ENCODE data around the gene HSFX3.
"Not testable (repeated sequence)": the region's sequence is repeated elsewhere in the genome, so short reads cannot be mapped to it uniquely, and the experiment has no call there.

Gene HSFX3

GRCh38 chrX:149515954-149516602 is 33.6 kb downstream of the HSFX3 start:
- DNase-seq = no peak

DNA sequence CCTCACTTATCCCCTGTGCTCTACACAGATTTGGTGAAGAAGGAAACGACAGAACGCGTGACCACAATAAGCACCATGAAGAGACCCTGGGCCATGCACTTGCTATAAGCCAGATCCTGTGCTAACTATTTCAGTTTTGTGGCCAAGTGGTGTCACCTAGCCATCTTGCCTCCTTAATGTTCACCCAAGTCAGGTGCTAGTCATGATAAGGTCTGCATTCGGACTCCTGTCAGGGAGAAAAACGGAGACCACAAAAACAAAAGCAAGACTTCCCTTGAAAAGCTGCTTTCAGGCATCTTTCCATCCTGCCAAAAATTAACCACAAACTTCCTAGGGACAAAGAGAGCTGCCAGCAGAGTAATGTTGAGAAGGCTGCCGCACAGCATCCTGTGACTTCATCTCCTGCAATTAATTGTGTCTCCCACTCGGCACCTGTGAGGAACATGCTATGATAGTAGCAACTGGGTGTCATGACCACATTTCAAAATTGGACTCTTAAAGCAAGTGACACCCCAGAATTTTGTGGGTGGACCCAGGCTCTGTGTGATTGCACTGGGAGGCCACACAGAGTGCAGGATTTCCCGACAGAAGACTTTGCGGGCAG is 35.8 kb downstream of the HSFX3 start:
- DNase-seq = no peak

DNA sequence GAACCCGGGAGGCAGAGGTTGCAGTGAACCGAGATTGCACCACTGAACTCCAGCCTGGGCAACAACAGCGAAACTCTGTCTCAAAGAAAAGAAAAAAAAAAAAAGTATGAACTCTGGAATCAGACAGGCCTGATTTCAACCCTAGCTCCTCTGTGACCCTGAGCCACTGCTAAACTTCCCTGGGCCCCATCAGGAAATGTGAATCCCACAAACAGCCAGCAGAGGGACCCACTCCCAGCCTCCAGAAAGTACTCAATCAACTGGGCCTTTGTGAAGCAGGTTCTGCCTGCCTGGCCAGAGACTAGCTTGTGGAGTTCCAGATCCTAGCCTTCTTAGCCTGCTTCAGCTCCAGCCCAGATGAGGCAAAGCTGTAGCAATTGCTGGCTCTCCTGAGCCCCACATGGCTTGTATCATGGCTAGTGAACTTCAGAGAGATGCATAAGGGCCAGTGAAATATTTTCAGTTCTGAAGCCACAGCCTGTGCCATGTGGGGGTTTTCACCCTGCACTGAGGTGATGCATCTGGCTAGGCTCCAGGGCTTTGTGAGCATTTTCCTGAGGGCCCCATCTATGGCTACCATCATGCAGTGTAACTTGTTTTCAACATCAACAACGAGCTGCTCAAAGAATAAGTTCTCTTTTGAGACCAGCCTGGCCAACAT is 37.4 kb downstream of the HSFX3 start:
- peak; percentile 40 for DNase-seq

GRCh38 chrX:149511081-149511480 is 38.6 kb downstream of the HSFX3 start:
- DNase-seq = no peak

DNA sequence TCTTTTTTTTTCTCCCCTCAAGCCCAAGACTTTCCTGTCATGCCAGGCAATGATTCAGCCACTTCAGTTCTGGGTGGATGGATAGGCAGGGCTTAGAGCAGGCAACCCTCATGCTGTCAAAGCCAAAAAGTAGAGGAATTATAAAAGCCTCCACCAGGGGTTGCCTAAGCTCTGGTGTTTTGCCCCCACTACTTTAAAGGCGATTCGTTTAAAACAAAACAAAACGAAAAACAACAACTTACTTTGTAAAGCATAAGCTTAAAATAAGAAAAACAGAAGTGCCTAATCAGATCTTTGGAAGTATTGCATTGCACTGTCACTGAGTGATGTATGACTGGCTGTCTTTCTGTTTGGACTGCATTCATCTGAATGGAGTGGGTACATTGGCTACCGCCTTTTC is 39.3 kb downstream of the HSFX3 start:
- DNase-seq = peak; percentile 18

- DNase-seq = no peak
Measured at GRCh38 chrX:149508467-149508866, 41.3 kb downstream of the HSFX3 start.

DNA sequence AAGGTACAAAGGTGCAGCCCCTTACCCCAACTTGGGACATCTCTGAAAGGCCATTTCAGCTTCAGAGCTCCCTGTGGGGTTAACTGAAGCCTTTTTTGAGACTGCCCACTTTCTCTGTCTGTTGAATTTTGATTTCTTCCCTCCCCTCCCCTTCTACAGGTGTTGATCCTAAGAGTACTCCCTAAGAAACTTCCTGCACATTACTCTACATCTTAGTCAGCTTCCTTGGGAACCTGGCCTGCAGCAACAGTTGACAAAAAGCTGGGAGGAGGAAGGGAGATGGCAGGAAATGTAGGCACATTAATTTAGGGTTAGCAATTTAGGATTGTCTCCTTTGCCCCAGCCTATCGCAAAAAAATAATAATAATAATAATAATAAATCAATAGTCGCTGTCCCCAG is 43.4 kb downstream of the HSFX3 start:
- no peak for DNase-seq

GRCh38 chrX:149505671-149506070 is 44.1 kb downstream of the HSFX3 start:
- DNase-seq = no peak

- DNase-seq = peak; percentile 86
Measured at GRCh38 chrX:149504915-149505651, 44.6 kb downstream of the HSFX3 start, which contains the start of gene IDS. Gene IDS, minus strand, starts transcription at chrX:149505306. Its CDS starts 169 bp downstream, at chrX:149505137.

DNA sequence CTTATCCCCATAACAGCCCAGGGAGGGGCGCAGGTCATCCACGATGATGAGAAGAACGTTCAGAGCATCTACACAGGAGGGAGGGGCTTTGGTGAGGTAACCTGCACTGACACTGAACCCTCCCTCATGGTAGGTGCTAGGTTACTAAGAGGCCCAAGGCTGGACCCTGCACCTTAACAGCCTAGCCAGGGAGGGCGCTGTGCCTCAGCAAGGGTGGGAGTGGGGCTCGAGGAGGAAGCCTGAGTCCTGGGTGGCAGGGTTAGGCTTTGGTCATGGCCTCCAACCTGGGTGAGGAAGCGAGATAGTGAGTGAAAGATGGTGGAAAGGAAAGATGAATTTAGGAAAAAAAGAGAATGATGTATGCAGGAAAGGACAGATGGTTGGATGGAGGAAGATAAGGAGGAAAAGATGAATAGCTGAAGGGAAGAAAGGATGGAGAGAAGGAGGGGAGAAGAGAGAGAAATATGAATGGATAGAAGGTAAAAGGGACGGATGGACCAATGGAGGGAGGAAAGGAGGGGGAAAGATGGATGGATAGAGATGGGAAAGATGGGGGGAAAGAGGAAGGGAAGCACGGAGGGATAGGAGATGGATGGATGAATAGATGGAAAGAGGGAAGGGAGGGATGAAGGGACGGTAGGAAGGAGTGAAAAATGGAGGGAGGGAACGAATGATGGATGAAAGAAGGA is 45.4 kb downstream of the HSFX3 start:
- DNase-seq = no peak

- peak; percentile 71 for DNase-seq
Measured at GRCh38 chrX:149503446-149503845, 46.3 kb downstream of the HSFX3 start.

DNA sequence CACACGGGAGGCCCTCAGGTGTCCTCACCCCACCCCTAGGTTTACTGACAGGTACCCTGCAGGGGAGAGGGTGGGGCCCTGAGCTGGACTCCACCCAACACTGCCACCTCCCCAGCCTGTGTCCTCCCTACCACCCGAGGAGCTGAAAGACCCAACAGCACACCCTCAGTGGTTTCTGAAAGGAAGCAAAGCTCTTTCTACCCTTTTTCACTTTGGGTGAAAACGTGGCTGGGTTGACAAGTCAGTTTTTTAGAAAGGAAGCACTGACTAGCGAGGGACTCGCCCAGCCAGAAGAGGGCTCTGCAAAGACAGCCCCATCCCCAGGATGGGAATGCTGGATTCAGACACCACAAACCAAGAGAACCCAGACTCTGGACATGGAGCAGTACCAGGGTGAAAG is 46.8 kb downstream of the HSFX3 start:
- DNase-seq = not testable (repeated sequence)

DNA sequence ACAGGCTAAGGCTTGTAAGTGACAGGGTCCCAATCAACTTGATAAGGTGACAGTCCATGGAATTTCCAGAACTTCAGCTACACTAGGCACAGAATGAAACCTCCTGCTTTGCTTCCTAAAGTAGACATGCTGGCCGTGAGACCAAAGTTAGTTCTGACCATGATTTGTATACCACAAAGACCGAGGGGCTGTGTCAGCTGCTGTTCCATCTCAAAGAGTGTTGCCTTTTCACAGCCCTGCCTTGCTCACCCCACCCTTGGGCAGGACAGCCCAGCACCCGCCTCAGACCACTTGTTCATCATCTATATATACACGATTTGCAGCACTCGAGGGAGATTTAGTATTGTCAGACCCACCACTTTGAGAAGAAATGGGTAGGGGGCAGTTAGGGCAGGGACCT is 50.0 kb downstream of the HSFX3 start:
- no peak for DNase-seq

DNA sequence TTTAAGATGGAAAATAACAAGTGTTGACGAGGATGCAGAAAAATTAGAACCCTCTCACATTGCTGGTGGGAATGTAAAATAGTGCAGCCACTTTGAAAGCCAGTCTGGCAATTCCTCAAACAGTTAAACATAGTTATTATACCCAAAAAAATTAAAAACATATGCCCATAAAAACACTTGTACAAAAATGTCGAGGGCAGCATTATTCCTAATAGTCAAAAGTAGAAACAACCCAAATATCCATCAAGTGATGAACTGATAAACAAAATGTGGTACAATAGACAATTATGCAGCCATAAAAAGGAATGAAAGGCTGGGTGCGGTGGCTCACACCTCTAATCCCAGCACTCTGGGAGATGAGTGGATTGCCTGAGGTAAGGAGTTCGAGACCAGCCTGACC is 51.0 kb downstream of the HSFX3 start:
- no peak for DNase-seq

All from fibroblast of skin of back (primary cell).